Natural killer cell (primary cell): ENCODE measurements around the gene ZBTB8A. TPM values are rescaled to one million over a fixed set of nuclear protein-coding genes. Genes with fewer than 3 reads are reported as not detected.
A peak's percentile ranks its signal among the peaks of the same experiment; 100 is the strongest.

ENCODE experiments used
- ATAC-seq, 3 donors: fragments of 150-1000 bp in 2 of 3; fragments of 200-7000 bp in 1 of 3; cut with Tn5 transposase; 1 replicate in 1 of 3; 2 replicates in 2 of 3; pipeline ENCODE4 v1.10.0; 2021; ENCODE audit warnings: mild to moderate bottlenecking in 2 of 3, moderate library complexity in 2 of 3
- DNase-seq, 2 donors: peaks; one replicate each; pipeline versions ENCODE4 v3.0.0 to v3.0.0-alpha.2; 2013 to 2021; ENCODE audit warnings: mixed read lengths in 1 of 2
- H3K27ac ChIP-seq: one replicate; pipeline ENCODE4 v1.5.1; 2013; ENCODE audit warnings: mild to moderate bottlenecking, low read length
- H3K27me3 ChIP-seq: one replicate; pipeline ENCODE4 v1.6.1; 2013; ENCODE audit warnings: low read length; ENCODE audit not compliant: control insufficient read depth, insufficient read depth
- H3K36me3 ChIP-seq: one replicate; pipeline ENCODE4 v1.6.1; 2013; ENCODE audit warnings: low read length; ENCODE audit not compliant: control insufficient read depth, insufficient read depth
- H3K4me1 ChIP-seq: one replicate; pipeline ENCODE4 v1.6.1; 2013; ENCODE audit warnings: low read length; ENCODE audit not compliant: control insufficient read depth, insufficient read depth
- H3K4me3 ChIP-seq: one replicate; pipeline ENCODE4 v1.5.1; 2013; ENCODE audit warnings: low read length
- H3K9me3 ChIP-seq: one replicate; pipeline ENCODE4 v1.6.1; 2013; ENCODE audit warnings: low read length; ENCODE audit not compliant: control insufficient read depth, insufficient read depth
- H3K27ac Mint-ChIP-seq, 2 donors: one replicate each; pipeline ENCODE4 v1.8.0; 2022; ENCODE audit warnings: mild to moderate bottlenecking in 2 of 2, mixed read lengths in 2 of 2, moderate library complexity in 1 of 2
- H3K27me3 Mint-ChIP-seq, 2 donors: one replicate each; pipeline ENCODE4 v1.8.0; 2022; ENCODE audit warnings: low read depth in 2 of 2, mixed read lengths in 2 of 2
- H3K36me3 Mint-ChIP-seq: one replicate; pipeline ENCODE4 v1.8.0; 2022; ENCODE audit warnings: mixed read lengths
- H3K4me1 Mint-ChIP-seq, 2 donors: one replicate each; pipeline ENCODE4 v1.8.0; 2022; ENCODE audit warnings: mixed read lengths in 2 of 2
- H3K4me3 Mint-ChIP-seq: one replicate; pipeline ENCODE4 v1.8.0; 2022; ENCODE audit warnings: mild to moderate bottlenecking, moderate library complexity, mixed read lengths
- H3K9me3 Mint-ChIP-seq, 2 donors: one replicate each; pipeline ENCODE4 v1.8.0; 2022; ENCODE audit warnings: mixed read lengths in 2 of 2
- WGBS: methylation state at CpG from one replicate; pipeline ENCODE4 v1.1.7; 2013; ENCODE audit warnings: missing lambda C conversion rate; ENCODE audit not compliant: insufficient coverage; 5-methylcytosine and 5-hydroxymethylcytosine counted together
- intact Hi-C: fragments of 100-400 bp; cut with micrococcal nuclease; formaldehyde crosslinking; loops from one replicate; pipeline ENCODE4 v1.14.2; 2022
- total RNA-seq, 4 donors: library from RNA; stranded (reverse); fragments of 120-200 nt in 1 of 4; gene quantifications; one replicate each; pipeline versions ENCODE4 v1.2.3 to v1.2.4, GENCODE V29; 2013 to 2022
- TF ChIP-seq, protein P1 (sequence below): fragments of 200-600 bp; IDR thresholded peaks from one replicate; pipeline ENCODE4 v1.8.0; 2022; ENCODE audit warnings: antibody characterized with exemption

Gene ZBTB8A
- total RNA-seq, 3 donors from 2014 or later (not counting 1 experiment from before 2014, with no cell fraction given), result 0.16 to 0.50 (median 0.33) TPM

DNA sequence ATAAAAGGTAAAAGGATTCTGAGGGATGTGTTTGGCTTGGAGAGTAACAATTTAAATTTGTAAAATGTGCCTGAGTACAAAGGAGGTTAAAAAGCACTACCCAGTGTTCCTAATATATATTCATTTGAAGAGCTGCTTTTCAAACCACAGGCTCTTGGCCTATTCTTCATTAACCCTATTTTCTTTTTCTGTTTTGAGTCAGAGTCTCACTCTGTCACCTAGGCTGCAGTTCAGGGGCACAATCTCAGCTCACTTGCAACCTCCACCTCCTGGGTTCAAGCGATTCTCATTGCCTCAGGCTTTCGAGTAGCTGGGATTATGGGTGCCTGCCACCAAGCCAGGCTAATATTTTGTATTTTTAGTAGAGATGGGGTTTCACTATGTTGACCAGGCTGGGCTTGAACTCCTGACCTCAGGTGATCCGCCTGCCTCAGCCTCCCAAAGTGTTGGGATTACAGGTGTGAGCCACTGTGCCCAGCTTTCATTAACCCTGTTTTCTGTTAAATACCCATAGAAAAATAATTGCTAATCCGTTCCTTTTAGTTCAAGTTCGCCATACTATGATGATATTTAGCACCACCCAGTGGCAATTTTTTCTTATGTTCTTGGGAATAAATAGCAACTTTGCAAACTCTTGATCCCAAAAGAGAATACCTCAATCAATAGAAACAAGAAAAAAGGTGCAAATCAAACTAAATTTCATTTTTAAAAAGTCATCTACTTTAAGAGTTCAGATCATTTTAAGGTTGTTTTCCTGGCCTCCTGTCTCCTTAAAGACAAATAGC lies 80.7 kb downstream of the ZBTB8A start:
- intact Hi-C loops, result loop anchor here (10.0 kb wide), 1 partner anchor 175 kb away; no protein-coding TSS in a partner anchor
- no peaks in the 10 kb centered on the region for H3K36me3 Mint-ChIP-seq
- H3K27ac Mint-ChIP-seq, result no peak overlapping the region
- WGBS, result 75% methylated on average over 5 of the region's 5 CpGs
- TF ChIP-seq, protein P1, sequence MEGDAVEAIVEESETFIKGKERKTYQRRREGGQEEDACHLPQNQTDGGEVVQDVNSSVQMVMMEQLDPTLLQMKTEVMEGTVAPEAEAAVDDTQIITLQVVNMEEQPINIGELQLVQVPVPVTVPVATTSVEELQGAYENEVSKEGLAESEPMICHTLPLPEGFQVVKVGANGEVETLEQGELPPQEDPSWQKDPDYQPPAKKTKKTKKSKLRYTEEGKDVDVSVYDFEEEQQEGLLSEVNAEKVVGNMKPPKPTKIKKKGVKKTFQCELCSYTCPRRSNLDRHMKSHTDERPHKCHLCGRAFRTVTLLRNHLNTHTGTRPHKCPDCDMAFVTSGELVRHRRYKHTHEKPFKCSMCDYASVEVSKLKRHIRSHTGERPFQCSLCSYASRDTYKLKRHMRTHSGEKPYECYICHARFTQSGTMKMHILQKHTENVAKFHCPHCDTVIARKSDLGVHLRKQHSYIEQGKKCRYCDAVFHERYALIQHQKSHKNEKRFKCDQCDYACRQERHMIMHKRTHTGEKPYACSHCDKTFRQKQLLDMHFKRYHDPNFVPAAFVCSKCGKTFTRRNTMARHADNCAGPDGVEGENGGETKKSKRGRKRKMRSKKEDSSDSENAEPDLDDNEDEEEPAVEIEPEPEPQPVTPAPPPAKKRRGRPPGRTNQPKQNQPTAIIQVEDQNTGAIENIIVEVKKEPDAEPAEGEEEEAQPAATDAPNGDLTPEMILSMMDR, result no peak
- no peak for ATAC-seq
- Histone ChIP-seq H3K4me3 (no peak overlapping the region), H3K4me1 (peaks cover 8% of the 10 kb centered on the region), H3K36me3 (peaks cover 2% of the 10 kb centered on the region), H3K27ac (no peak overlapping the region), H3K27me3 (no peaks in the 10 kb centered on the region), H3K9me3 (no peaks in the 10 kb centered on the region)
- no peak for DNase-seq
- H3K9me3 Mint-ChIP-seq, result no peaks in the 10 kb centered on the region
- no peak overlapping the region for H3K4me3 Mint-ChIP-seq
- no peaks in the 10 kb centered on the region for H3K27me3 Mint-ChIP-seq
- H3K4me1 Mint-ChIP-seq, result peaks cover 26 to 28% of the 10 kb centered on the region in 2 donors

DNA sequence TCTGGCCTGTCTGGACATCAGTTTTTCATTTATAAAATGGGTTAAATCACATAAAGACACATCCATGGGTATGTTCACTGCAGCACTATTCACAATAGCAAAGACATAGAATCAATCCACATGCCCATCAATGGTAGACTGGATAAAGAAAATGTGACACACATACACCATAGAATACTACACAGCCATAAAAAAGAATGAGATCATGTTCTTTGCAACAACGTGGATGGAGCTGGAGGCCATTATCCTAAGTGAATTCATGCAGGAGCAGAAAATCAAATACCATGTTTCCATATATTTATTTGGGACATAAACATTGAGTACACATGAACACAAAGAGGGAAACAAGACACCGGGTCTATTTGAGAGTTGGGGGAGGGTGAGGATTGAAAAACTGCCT lies 83.0 kb downstream of the ZBTB8A start:
- Histone ChIP-seq H3K9me3 (no peaks in the 10 kb centered on the region), H3K27ac (no peak overlapping the region), H3K27me3 (no peaks in the 10 kb centered on the region), H3K4me3 (no peak overlapping the region), H3K4me1 (peaks cover 13% of the 10 kb centered on the region), H3K36me3 (peaks cover 2% of the 10 kb centered on the region)
- WGBS, result no CpG with 5 or more reads among the region's 2 CpGs
- Mint-ChIP-seq H3K27ac (peak overlapping the region; percentile 54 to 76), H3K4me1 (peaks cover 31 to 33% of the 10 kb centered on the region in 2 donors), H3K36me3 (no peaks in the 10 kb centered on the region), H3K4me3 (no peak overlapping the region), H3K9me3 (no peaks in the 10 kb centered on the region), H3K27me3 (no peaks in the 10 kb centered on the region)
- no peak for ATAC-seq
- intact Hi-C loops, result loop anchor here (10.0 kb wide), 1 partner anchor 173 kb away; no protein-coding TSS in a partner anchor
- no peak for DNase-seq
- TF ChIP-seq, protein P1, result no peak

DNA sequence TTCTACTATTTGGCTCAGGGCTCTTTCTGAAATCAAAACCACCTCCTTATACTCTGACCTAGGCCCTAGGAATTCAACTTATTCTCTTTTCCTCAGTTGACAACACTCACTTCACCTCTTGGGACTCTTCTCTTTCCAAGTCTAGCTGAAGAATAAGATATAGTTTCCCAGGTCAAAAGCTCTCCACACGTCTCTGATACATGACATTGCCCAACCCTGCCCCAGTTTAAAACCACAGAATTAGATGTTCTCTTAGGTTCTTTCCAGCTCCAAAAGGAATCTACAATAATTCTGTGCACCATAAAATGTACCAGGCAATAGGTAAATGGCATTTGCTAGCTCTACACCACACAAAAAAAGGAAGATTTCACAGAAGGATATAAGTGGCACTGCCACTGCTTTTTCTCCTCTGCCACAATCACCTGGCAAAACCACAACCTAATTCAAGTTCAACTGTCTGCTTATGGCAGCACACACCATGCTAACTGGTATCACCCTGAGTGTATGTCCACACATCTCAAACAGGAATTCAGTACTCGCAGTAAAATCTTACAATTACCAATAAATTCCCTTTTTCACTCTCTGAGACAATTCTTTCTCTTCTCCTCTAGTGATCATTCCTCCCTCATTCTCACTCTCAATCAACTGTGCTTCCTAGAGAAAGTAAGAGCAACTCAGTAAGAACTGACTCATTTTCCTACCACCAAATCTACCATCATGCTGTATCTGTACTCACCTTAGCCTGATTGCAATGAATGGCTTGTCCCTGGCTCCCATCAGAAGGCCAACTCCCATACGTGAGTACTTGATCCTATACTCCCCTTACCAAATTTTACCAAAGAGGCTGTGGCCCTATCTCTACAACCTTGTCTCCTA lies 83.8 kb downstream of the ZBTB8A start:
- DNase-seq, result no peak
- H3K4me1 ChIP-seq, result peaks cover 18% of the 10 kb centered on the region
- ATAC-seq, result peak in 2 of 3 donors; percentile 12 to 27
- intact Hi-C loops, result loop anchor here (10.0 kb wide), 1 partner anchor 172 kb away; no protein-coding TSS in a partner anchor
- no peaks in the 10 kb centered on the region for H3K27me3 Mint-ChIP-seq
- H3K4me1 Mint-ChIP-seq, result peaks cover 39 to 42% of the 10 kb centered on the region in 2 donors
- peak overlapping the region; percentile 32 for H3K4me3 Mint-ChIP-seq
- no peaks in the 10 kb centered on the region for H3K9me3 ChIP-seq
- H3K27me3 ChIP-seq, result no peaks in the 10 kb centered on the region
- H3K9me3 Mint-ChIP-seq, result no peaks in the 10 kb centered on the region
- 35% methylated on average over 3 of the region's 3 CpGs for WGBS
- no peak overlapping the region for H3K4me3 ChIP-seq
- peaks cover 2% of the 10 kb centered on the region for H3K36me3 ChIP-seq
- H3K36me3 Mint-ChIP-seq, result no peaks in the 10 kb centered on the region
- peak overlapping the region; percentile 54 to 76 for H3K27ac Mint-ChIP-seq
- no peak overlapping the region for H3K27ac ChIP-seq
- TF ChIP-seq, protein P1, result no peak
